ENCODE results near the gene ADCY2.

- TF ChIP-seq, protein P1, sequence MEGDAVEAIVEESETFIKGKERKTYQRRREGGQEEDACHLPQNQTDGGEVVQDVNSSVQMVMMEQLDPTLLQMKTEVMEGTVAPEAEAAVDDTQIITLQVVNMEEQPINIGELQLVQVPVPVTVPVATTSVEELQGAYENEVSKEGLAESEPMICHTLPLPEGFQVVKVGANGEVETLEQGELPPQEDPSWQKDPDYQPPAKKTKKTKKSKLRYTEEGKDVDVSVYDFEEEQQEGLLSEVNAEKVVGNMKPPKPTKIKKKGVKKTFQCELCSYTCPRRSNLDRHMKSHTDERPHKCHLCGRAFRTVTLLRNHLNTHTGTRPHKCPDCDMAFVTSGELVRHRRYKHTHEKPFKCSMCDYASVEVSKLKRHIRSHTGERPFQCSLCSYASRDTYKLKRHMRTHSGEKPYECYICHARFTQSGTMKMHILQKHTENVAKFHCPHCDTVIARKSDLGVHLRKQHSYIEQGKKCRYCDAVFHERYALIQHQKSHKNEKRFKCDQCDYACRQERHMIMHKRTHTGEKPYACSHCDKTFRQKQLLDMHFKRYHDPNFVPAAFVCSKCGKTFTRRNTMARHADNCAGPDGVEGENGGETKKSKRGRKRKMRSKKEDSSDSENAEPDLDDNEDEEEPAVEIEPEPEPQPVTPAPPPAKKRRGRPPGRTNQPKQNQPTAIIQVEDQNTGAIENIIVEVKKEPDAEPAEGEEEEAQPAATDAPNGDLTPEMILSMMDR (IDR thresholded peaks at IDR 0.05), result no peak
- no peak for TF ChIP-seq EP300 (IDR thresholded peaks at IDR 0.05)
Measured at GRCh38 chr5:7445831-7446230, 49.9 kb downstream of the ADCY2 start.
